Effector CD4-positive, alpha-beta T cell (primary cell): Measurements from ENCODE around the gene UBE2E2.

ENCODE experiments used
- DNase-seq: peaks from one replicate; pipeline ENCODE4 v3.0.0-alpha.2; 2020

UBE2E2 gene

DNA sequence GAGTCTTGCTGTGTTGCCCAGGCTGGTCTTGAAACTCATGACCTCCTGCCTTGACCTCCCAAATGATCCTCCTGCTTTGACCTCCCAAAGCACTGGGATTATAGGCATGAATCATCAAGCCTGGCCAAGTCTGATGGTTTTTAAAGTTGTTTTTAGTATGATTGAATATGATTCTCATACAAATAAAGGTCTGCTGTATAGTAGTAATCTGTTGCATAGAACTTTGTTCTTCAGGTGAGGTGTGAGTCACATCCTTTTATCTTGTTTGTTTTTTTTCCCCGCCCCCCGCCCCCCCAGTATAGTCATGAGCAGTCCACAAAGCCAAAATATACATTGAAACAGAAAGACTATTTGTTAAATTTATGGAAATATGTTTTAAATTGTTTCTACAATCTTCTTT is 39.0 kb downstream of the UBE2E2 start:
- DNase-seq, result no peak

DNA sequence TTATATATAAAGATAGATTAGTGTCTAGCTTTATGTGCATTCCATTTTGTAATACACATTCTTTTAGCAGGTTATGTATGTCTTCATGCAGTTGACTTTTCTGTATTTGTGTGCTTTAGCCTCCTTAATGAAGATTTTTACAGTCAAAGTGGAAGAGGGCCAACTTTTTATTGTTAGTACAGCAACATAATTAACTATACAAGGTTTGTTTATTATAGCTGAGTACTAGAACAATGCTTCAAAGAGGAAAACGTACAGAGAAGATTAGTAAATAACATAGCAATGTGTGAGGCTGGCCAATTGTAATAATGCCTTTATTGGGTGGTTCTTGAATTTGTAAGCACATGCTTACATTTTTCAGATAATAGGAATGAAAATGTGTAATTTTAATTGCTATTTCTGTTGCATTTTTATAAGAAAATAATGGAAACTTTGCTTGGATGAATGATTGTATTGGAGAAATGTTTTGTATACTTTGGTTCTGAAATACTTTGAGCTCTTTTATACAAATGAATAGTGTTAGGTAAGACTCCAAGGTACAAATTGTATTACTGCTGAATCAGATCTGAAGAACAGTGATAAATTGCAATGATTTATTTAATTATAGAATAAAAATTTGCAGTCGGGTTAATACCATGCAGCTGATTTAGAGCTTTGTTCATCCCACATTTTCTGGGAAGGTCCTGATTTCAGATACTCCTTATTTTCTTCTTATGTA is 41.4 kb downstream of the UBE2E2 start:
- DNase-seq, result no peak

DNA sequence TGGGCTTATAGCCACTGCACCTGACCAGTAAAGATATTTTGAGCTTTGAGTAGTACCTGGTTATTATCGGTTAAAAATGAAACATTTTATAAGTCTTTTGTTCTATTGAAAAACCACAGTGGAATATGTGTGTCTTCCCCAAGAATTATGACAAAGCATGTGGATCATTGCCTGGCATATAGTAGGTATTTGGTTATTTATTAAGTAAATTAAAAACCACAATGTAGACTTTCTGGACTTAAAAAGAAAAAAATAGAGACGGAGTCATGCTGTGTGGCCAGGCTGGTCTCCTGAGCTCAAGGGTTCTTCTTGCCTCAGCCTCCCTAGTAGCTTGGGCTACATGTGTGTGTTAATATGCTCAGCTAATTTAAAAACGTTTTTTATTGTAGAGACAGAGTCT is 43.5 kb downstream of the UBE2E2 start:
- no peak for DNase-seq

DNA sequence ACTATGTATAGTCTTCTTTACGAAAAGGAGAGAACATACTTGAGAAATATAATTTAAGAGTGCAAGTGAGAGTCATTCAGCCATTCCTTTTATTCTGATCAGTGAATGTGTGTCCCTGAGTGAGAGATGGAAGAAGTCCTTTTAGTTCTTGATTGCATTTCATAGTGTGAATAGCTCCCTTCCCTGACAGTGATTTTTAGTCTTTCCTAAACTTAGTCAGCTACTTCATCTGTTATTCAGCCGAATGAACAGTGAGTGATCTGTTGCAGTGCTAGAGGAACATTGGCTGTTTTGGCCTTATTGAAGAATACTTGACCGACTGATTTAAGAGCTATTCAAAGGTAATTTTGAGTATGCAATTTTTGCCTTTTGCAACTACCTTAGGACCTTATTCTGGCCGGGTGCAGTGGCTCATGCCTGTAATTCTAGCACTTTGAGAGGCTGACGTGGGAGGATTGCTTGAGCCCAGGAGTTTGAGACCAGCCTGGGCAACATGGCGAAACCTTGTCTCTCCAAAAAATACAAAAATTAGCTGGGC is 45.5 kb downstream of the UBE2E2 start:
- no peak for DNase-seq

DNA sequence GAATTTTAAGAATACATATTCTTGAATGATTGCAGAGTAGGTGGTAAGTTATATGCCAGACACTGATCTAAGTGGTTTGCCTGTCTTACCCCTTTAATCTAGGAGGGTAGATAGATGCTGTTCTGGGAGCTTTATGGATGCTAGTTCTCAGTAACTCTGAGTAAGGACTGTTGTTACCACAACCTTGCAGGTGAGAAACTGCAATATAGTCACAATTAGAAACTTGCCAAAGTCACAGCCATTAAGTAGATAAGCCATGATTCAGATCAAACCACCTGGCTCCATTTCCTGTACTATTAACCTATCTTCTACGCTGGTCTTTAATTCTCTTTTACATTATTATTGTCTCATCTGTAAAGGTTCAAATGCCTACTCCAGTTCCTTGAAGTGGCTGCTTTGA is 46.8 kb downstream of the UBE2E2 start:
- no peak for DNase-seq

DNA sequence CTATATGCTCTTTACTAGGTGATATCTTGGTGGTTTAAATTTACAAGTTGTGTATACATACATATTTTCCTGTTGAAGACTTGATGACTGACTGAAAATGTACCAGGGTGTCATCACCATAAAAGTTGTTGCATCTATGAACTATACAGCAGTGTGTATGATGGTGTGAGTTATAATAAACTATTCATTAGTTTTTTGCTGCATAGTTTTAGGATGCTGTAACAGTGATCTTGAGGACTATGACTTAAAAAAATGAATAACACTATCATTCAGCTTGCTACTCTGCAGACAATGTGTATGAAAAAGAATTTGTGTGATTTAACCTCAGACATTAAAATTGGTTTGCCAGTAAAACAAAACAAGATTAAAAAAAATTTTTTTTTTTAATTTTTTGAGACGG is 49.0 kb downstream of the UBE2E2 start:
- DNase-seq, result no peak

DNA sequence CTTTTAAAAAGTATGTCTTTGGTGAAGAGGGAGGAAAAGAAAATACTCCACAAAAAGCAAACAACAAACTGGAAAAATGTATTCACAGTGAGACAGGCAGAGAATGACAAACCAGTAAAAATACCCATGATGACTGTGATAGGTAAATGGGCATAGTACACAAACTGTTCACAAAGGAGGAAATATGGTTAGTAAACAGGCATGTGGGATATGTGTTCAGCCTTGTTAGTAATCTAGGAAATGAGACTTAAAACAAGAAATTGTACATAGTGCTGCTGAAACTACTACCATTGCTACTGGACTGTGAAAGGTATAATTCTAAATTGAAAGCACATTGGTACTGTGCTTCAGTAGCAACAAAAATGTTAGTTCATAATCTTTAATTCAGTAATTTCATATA is 50.1 kb downstream of the UBE2E2 start:
- DNase-seq, result no peak

DNA sequence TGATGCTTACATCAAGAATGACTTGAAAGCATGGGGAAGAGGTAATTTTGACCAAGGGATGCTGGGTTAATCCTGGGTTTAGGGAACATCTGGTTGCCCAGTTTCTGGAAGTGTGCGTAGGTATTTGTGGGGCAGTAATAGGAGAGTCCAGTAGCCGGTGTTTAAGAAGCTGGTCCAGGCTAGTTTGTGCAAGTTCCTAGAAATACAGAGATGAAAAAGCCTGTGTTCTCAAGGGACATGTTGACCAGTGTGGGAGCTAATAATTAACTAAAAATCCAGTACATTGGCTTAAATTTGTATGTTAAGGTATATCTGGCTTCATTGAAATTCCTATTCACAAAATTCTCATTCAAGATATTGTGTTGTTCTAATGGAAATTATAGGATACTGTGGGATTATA is 51.2 kb downstream of the UBE2E2 start:
- DNase-seq, result no peak

DNA sequence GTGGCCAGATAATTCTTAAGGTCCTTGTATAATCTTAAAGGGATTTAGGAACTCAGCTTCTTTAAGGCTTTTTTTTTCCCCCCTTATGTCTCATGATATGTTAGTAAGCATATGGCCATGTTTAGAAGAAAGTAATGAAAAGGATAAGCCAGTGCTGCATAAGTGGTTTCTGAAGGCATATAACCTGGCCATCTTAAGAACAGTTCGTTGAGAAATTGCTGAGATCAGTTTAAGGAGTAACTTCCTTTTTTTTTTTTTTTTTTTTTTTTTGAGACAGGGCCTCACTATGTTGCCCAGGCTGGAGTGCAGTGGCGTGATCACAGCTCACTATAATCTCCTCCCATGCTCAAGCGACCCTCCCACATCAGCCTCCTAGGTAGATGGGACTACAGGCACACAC is 51.7 kb downstream of the UBE2E2 start:
- no peak for DNase-seq

DNA sequence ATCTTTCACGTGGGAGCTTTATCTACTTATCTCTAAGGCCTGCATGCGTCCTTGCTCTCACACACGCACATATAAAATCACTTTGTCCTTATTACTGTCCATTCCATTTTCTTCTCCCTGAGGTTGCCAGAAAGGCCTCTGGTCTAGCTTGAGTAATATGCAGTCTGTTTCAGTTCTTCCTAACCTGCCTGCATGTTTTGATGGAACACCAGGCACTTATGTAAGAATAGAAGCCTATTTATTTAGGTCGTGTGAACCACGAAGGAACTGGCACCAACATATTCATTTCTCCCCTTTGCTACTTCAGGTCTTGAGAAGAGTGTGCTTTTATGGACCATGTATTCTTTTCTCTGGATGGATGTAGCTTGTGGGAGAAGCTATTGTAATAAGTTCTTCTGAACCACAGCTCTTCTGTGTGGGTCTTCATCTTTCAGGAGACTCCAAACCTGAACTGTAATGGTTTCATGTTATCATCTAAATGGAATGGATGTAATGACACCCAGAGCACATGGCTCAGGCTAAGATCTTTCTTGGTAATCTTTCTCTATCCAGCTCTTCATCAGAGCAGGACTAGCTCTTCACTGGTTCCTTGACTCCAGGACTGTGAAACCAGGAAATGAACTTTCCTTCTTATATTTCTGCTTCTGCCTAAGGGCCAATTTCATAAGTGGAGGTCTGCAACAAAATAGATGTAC is 53.8 kb downstream of the UBE2E2 start:
- no peak for DNase-seq

DNA sequence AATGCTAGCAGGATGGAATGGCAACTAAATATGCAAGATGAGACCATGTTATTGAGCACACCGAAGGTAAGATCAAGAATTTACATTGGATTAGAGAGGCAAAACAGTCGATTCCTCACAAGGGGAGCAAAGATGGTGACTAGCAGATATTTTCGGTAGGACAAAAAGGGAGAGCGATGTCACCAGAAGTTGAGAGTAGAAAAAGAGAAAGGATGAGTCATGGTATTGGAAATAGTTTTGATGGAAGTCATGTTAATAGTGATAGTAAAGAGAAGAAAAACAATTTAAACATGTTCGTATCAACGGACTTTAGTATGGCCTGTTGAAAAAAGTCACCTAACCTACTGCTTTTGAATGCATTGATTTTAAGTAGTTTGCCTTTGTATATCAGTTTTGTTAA is 55.0 kb downstream of the UBE2E2 start:
- no peak for DNase-seq

DNA sequence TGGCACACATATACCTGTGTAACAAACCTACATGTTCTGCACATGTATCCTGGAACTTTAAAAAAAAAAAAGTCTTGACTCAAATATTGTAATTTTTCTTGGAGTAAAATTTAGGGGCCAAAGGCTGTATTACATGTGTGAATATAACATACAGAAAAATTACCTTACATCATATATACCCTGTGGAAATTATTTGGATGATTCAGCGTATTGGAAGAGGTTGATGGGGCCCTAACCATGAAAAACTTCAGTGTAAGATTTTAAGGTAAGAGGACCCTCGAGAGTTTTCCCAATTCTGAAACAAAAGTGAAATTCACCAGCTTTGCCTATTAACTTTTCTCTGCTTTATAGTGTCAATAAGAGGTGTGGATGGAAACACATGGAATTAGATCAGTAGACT is 56.4 kb downstream of the UBE2E2 start:
- no peak for DNase-seq

DNA sequence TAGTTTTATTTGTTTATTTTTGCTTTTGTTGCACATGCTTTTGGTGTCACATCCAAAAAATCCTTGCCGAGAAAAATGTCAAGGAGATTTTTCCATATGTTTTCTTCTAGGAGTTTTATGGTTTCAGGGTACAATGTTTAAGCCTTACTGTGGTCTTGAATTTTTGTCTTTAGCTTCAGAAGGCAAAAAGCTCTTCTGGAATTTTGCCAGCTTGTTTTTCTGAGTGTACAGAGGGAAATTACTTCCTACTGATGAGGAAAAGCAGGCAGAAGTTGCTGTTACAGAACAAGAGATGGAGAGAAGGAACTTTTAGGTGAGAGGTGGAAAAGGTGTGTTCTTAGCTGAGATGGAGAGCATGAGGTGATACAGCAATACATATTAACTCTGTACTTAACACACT is 59.6 kb downstream of the UBE2E2 start:
- no peak for DNase-seq

DNA sequence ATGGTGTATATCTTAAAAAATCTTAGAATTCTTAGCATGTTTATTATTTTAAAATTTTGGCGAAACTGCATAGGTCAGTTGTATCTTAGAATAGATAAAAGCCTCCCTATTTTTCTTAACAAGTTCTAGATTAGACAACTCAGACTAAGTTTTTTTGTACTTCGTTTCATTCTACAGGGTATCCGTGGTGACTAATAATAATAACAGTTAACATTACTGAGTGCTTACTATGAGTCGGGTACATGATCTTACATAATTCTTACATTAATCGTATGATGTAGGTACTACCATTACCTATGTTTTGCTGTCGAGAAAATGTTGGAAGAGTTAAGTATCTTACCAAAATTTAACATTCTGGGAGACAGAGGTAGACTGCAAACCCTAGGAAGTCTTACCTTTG is 60.7 kb downstream of the UBE2E2 start:
- DNase-seq, result no peak

DNA sequence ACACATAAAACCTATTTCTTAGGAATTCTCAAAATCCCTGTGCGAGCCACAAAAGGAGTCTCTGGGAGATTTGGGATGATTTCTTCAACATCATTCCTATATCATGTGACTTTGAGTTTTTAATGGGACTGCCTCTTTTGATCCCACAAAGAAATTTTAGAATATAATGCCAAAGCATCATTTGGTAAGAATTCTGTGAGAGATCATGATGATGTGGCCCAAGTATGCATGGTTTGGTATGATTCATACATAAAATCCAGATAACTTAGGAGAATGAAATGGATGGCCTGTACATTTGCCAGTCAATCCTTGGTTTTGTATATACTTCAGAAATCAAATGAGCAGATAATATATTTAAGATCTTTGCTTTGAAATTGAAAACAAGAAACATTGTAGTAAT is 61.3 kb downstream of the UBE2E2 start:
- no peak for DNase-seq

DNA sequence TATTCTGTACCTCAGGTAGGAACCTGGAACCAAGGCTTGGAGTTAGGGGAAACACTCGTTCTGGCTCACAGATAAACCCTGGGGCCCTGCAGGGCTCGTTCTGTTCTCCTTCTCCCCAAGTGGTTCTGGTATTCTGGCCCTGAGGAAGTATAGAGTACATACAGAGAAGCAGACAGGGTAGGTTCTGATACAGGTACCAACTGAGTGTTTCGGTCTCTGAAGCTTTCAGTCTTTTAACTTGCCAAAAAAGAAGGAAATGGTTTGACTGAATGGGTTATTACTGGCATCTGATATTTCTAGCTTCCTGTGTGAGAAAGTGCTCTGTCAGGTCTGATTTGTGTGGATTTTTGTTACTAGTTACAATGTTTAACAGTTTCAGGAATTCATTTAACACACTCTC is 67.3 kb downstream of the UBE2E2 start:
- no peak for DNase-seq

DNA sequence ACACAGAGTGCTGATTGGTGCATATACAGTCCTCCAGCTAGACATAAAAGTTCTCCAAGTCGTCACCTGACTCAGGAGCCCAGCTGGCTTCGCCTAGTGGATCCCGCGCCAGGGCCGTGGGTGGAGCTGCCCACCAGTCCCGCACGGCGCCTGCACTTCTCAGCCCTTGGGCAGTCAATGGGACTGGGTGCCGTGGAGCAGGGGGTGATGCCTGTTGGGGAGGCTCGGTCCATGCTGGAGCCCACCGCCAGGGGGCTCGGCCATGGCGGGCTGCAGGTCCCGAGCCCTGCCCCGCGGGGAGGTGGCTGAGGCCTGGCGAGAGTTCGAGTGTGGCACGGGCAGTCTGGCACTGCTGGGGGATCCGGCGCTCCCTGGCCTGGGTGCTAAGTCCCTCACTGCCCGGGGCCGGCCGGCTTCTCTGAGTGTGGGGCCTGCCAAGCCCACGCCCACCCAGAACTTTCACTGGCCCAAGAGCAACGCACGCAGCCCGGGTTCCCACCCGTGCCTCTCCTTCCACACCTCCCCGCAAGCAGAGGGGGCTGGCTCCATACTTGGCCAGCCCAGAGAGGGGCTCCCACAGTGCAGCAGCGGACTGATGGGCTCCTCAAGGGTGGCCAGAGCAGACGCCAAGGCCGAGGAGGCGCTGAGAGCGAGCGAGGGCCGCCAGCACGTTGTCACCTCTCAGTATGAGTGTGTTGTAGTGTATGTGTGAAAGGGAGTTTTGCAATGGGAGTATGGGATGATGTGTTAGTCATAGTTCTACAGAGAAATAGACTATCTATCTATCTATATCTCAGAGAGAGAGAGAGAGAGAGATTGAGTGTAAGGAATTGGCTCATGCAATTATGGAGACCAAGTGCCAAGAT is 69.0 kb downstream of the UBE2E2 start:
- DNase-seq, result no peak

DNA sequence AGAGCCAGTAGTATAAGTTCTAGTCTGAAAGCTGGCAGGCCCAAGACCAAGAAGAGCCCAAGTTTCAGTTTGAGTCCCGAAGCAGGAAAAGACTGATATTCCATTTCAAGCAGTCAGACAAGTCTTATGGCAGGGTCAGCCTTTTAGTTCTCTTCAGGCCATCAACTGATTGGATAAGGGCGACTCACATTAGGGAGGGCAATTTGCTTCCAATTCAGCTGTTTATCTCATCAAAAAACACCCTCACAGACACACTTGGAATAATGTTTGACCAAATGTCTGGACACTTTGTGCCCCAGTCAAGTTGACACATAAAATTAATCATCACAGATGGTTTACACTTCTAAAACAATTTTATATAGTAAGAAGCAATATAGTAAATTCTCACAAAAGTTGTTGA is 69.7 kb downstream of the UBE2E2 start:
- DNase-seq, result no peak

DNA sequence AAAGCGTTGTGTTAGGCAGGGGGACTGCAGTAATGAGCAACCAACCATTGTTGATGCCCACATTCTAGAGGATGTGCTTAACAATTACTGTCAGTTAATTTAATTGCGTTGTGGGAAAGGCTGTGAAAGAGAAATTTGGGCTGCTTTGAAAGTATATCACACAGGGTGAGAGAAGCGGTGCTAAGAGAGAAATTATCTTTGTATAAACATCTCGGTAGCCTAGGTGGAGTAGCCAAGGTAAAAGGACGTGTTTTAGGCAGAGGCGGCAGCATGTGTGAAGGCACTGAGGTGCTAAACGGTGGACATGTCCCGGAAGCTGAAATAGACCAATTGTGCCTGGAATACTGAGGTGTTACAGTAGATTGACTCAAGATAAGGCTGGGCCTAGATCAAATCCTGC is 71.9 kb downstream of the UBE2E2 start:
- no peak for DNase-seq

DNA sequence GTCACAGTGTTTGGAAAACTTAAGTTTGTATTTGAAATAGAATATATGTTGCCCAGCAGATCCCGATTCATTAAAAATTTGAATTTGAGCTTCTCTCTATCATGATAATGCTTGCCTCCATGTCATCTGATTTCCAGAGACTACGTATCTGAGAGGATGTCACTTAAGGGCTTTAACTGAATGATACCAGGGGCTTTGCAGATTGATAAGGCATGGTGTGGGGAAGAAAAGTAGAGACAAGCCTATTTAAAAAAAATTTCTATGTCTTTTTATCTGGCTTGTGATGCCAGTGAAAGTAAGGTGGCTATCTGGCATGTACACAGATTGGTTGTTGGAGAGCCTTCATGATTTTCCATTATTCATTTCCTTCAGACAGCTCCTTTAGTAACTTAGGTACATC is 72.7 kb downstream of the UBE2E2 start:
- DNase-seq, result no peak

DNA sequence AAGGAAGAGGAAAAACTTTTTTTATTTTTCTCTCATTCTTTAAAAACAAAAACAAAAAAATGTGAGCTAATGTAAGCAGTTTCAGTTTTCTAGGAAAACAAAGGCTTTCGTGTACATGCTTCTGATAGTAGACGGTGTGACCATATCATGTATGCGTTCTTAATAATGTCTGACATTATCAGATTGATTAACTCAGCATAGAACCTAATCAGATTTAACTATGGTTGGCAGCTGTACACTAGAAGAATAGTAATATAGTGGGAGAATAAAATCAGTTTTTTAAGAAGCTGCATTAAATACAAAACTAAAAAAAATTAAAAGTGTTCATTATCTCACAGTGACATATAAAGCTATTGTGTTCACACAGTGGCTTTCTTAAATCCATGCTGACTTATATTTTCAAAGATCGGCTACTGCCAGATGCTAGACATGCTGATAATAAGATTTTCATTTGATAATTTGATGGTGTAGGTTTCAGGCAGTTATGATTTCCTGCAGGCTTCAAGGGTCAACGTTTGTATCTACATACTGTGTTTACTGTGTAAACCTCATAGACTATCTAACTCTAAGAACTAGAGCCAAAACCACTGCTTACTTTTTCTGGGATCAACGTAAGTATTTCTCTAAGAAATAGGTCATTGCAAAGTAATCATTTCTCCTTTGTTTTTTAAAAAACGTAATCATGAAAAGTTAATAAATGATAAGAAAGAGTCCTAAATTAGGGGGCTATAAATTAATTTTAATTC is 74.0 kb downstream of the UBE2E2 start:
- no peak for DNase-seq

DNA sequence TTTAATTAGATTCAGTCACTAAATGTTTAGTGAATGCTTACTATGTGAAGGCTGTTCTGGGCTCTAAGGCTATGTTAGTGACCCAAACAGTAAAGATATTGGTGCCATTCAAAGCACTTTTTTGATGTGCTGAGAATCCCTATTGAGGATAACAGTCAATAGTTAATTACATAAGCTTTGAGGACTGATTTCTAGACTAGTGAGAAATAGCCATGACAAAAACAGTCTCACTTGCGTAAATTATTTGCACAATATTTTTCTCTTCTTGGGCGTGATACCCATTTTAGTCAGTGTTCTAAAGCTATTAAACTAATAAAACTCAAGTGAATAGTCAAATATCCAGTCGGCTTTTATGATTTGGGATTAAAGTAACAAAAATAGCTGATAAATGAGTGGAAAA is 74.6 kb downstream of the UBE2E2 start:
- DNase-seq, result no peak

DNA sequence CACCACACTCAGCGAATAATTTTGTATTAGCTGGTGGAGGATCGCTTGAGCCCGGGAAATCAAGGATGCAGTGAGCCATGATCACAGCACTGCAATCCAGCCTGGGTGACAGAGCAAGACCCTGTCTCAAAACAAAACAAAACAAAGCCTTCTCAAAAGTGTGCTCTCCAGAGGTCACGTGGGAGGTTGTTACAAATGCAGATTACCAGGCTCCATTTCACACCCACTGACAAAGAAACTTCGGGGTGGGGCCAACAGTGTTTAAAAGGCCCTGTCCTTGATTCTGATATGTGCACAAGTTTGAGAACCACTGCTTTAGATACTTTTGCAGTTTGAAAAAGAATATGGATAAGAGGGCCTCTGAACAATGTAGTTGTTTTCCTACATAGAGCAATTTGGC is 80.5 kb downstream of the UBE2E2 start:
- no peak for DNase-seq
